BLaER1 treated with 17β-estradiol and CSF1 and Interleukin-3, amounts not matched to agents 10 nM and 100 nM (cell line): ENCODE data around the gene ZNF440.
"Not testable (repeated sequence)": the region's sequence is repeated elsewhere in the genome, so short reads cannot be mapped to it uniquely, and the experiment has no call there.

ENCODE experiments used
- H3K27ac ChIP-seq, 11 experiments: shearing (Covaris generic); formaldehyde crosslinking; 2 replicates each; pipeline ENCODE4 v1.8.1; 2022
- H3K27me3 ChIP-seq, 11 experiments: shearing (Covaris generic); formaldehyde crosslinking; 2 replicates each; pipeline ENCODE4 v1.8.1; 2022
- H3K36me3 ChIP-seq, 11 experiments: shearing (Covaris generic); formaldehyde crosslinking; 2 replicates each; pipeline ENCODE4 v1.8.1; 2022
- H3K4me1 ChIP-seq, 10 experiments: shearing (Covaris generic); formaldehyde crosslinking; 2 replicates each; pipeline ENCODE4 v1.8.1; 2022
- H3K4me2 ChIP-seq, 11 experiments: shearing (Covaris generic); formaldehyde crosslinking; 2 replicates each; pipeline ENCODE4 v1.8.1; 2022
- H3K4me3 ChIP-seq, 10 experiments: shearing (Covaris generic); formaldehyde crosslinking; 2 replicates each; pipeline ENCODE4 v1.8.1; 2022
- H3K9ac ChIP-seq, 11 experiments: shearing (Covaris generic); formaldehyde crosslinking; 2 replicates each; pipeline ENCODE4 v1.8.1; 2022
- H3K9me3 ChIP-seq, 11 experiments: shearing (Covaris generic); formaldehyde crosslinking; replicated peaks in 1 of 11; 2 replicates each; pipeline ENCODE4 v1.8.1; 2022
- H4K20me1 ChIP-seq, 11 experiments: shearing (Covaris generic); formaldehyde crosslinking; 2 replicates each; pipeline ENCODE4 v1.8.1; 2022
- Cebpa-rat ChIP-seq, 11 experiments: shearing (Covaris generic); IDR thresholded peaks; 2 replicates each; pipeline ENCODE4 v1.8.1; 2022

ZNF440 gene

DNA sequence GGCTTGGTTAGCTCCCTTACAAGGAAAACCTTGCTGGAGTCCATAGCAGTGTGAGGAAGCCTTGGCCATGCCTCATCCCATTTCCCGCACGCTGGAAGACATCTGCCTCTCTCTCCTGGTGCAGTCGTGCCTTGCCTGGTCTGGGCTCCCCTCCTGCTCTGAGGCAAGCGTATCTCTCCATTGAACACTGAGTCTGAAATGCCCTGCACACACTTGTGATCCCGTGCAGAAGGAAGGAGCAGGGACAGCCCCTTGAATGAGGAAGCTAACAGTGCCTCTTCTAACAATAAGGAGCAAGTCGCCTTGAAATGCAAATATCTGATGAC is 407 bp upstream of the ZNF440 start:
- Histone ChIP-seq H3K9ac (peak overlapping the region in 10 of 11 experiments; percentile 84 to 97 (median 90); a peak in 20 of 22 replicates), H3K4me3 (peak overlapping the region; percentile 80 to 95 (median 87)), H3K4me1 (peaks cover 12 to 19% (median 15%) of the 10 kb centered on the region in 10 experiments; a peak in 19 of 20 replicates), H3K27me3 (no peaks in the 10 kb centered on the region), H3K36me3 (peaks cover 14 to 51% (median 41%) of the 10 kb centered on the region in 11 experiments), H3K9me3 (peaks cover 47 to 68% (median 61%) of the 10 kb centered on the region in 11 experiments), H3K4me2 (peak overlapping the region; percentile 75 to 96 (median 85)), H3K27ac (peak overlapping the region in 9 of 11 experiments; percentile 28 to 93 (median 85); a peak in 12 of 22 replicates), H4K20me1 (no peaks in the 10 kb centered on the region)
- no peak for TF ChIP-seq Cebpa-rat (IDR thresholded peaks at IDR 0.05)

DNA sequence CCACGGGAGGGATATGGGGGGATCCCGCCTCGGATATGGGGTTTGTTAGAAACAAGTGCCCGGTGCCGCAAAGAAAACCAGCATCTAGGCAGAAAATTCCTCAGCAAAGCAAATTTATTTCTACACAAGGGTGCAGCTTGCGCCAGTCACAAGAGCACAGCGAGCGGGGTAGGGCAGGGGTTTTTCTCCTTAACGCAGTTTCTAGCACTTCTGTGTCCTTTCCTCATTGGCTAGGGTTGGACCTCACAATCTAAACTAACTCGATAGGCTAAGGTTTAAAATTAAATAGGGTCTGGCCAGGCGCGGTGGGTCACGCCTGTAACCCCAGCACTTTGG is 595 bp downstream of the ZNF440 start:
- peaks cover 17 to 51% (median 43%) of the 10 kb centered on the region in 11 experiments for H3K36me3 ChIP-seq
- H4K20me1 ChIP-seq: no peaks in the 10 kb centered on the region
- H3K27ac ChIP-seq: peak overlapping the region; percentile 76 to 93 (median 85)
- peaks cover 12 to 19% (median 15%) of the 10 kb centered on the region in 10 experiments; a peak in 19 of 20 replicates for H3K4me1 ChIP-seq
- H3K9ac ChIP-seq: peak overlapping the region; percentile 84 to 97 (median 91)
- H3K27me3 ChIP-seq: no peaks in the 10 kb centered on the region
- peaks cover 47 to 68% (median 61%) of the 10 kb centered on the region in 11 experiments for H3K9me3 ChIP-seq
- peak overlapping the region; percentile 75 to 96 (median 85) for H3K4me2 ChIP-seq
- peak overlapping the region; percentile 80 to 95 (median 87) for H3K4me3 ChIP-seq
- TF ChIP-seq Cebpa-rat (IDR thresholded peaks at IDR 0.05): no peak

DNA sequence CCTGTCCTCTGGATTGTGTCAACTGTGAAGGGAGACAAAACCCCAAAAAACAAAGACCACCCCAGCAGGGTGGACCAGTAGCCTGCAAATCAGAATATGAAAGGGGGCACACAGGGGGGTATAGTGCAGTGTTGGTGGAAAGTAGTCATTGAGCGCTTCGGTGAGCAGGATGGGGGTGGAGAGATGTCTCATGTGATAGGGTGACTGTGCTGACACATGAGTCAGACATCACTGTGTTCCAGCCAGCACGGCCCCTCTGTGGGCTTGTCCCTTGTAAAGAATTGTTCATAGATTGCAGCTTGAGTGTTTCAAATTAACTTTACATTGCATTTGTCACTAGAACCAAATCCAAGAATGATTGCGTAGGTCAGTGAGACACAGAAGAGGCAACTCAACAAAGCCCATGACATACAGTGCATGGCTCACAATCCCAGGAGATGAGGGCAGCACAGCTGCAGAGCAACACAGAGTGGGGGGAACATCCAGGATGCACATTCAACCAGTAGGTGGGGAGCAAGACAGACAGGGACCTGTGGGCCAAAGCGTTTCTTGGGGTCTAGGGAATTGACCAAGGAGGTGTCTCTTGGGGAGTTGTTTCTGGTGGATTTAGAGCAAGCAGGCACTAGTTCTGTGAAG is 7.5 kb downstream of the ZNF440 start:
- no peak for TF ChIP-seq Cebpa-rat (IDR thresholded peaks at IDR 0.05)
- Histone ChIP-seq H3K9ac (no peak overlapping the region), H3K27ac (no peak overlapping the region), H3K27me3 (no peaks in the 10 kb centered on the region), H3K9me3 (peaks cover 95 to 100% (median 97%) of the 10 kb centered on the region in 11 experiments), H3K4me1 (peaks cover 0 to 14% (median 0%) of the 10 kb centered on the region in 10 experiments; a peak in 2 of 20 replicates), H3K4me2 (no peak overlapping the region), H3K4me3 (no peak overlapping the region), H3K36me3 (peaks cover 71 to 100% (median 90%) of the 10 kb centered on the region in 11 experiments), H4K20me1 (no peaks in the 10 kb centered on the region)

DNA sequence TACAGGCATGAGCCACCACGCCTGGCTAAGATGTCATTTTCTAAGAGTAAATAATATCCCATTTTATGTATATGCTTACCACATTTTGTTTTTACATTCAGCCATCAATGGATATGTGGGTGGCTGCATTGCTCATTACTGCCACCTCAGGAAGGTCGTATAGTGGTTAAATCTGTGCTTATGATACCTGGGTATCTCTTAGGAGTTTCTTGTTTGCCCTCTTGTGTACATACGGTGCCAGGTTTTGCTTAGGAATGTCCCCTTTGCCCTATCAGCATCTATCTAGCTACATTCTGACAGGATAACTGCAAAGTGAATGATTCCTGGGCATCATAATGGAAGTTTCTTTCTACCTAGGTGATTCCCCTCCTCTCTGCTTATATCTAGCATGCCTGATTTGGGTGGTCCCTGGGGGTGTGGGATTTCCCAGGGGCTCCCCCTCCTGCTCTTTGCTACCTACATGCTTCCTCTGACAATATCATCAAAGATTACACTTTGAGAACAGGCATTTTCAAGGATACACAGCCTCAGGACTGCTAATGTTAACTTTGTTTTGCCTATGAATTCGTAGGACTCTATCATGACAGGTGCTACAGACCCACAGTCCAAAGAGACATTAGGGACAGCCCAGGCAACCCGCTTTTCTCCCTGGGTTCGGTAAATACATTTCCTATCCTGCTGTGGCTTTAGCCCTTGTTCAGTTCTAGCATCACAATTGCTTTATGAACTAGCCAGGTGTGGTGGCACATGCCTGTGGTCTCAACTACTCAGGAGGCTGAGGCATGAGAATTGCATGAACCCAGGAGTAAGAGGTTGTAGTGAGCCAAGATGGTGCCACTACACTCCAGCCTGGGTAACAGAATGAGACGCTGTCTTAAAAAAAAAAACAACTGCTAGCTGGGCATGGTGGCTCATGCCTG is 15.1 kb downstream of the ZNF440 start:
- peaks cover 99 to 100% (median 100%) of the 10 kb centered on the region in 11 experiments for H3K9me3 ChIP-seq
- H3K4me2 ChIP-seq, H3K4me1 ChIP-seq, H3K27me3 ChIP-seq, H4K20me1 ChIP-seq, H3K27ac ChIP-seq, H3K9ac ChIP-seq: not testable (repeated sequence)
- peaks cover 93 to 100% (median 99%) of the 10 kb centered on the region in 11 experiments for H3K36me3 ChIP-seq
- H3K4me3 ChIP-seq: peak overlapping the region in 2 of 10 experiments; percentile 16 to 31; a peak in 1 of 20 replicates

DNA sequence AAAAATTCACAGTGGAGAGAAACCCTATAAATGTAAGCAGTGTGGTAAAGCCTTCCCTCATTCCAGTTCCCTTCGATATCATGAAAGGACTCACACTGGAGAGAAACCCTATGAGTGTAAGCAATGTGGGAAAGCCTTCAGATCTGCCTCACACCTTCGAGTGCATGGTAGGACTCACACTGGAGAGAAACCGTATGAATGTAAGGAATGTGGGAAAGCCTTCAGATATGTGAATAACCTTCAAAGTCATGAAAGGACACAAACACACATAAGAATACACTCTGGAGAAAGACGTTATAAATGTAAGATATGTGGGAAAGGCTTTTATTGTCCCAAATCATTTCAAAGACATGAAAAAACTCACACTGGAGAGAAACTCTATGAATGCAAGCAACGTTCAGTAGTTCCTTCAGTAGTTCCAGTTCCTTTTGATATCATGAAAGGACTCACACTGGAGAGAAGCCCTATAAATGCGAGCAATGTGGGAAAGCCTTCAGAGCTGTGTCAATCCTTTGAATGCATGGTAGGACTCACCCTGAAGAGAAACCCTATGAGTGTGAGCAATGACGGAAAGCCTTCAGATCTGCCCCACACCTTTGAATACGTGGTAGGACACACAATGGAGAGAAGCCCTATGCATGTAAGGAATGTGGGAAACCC is 18.3 kb downstream of the ZNF440 start:
- Histone ChIP-seq H4K20me1 (no peaks in the 10 kb centered on the region), H3K9me3 (peaks cover 99 to 100% (median 100%) of the 10 kb centered on the region in 11 experiments), H3K36me3 (peaks cover 79 to 100% (median 91%) of the 10 kb centered on the region in 11 experiments)

DNA sequence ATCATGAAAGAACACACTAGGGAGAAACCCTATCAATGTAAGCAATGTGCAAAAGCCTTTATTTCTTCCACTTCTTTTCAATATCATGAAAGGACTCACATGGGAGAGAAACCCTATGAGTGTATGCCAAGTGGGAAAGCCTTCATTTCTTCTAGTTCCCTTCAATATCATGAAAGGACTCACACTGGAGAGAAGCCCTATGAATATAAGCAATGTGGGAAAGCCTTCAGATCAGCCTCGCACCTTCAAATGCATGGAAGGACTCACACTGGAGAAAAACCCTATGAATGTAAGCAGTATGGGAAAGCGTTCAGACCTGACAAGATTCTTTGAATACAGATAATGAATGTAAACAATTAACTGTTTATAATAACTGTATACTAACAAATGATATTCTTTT is 19.5 kb downstream of the ZNF440 start:
- Histone ChIP-seq H3K9me3 (peaks cover 92 to 100% (median 96%) of the 10 kb centered on the region in 11 experiments), H3K27me3 (no peaks in the 10 kb centered on the region), H3K9ac (no peak overlapping the region), H3K4me2 (no peak overlapping the region), H3K36me3 (peaks cover 67 to 90% (median 80%) of the 10 kb centered on the region in 11 experiments), H3K4me1 (no peaks in the 10 kb centered on the region), H3K4me3 (peak overlapping the region in 5 of 10 experiments; percentile 19 to 52 (median 36); a peak in 7 of 20 replicates), H3K27ac (no peak overlapping the region), H4K20me1 (no peaks in the 10 kb centered on the region)
- TF ChIP-seq Cebpa-rat (IDR thresholded peaks at IDR 0.05): no peak

More for the DNA sequence above, 18.3 kb downstream of the ZNF440 start:
- H3K4me2 ChIP-seq: no peak overlapping the region
- H3K9ac ChIP-seq: no peak overlapping the region
- no peaks in the 10 kb centered on the region for H3K4me1 ChIP-seq
- H3K4me3 ChIP-seq: peak overlapping the region in 9 of 10 experiments; percentile 0 to 53 (median 36); a peak in 12 of 20 replicates
- TF ChIP-seq Cebpa-rat (IDR thresholded peaks at IDR 0.05): no peak
- no peak overlapping the region for H3K27ac ChIP-seq
- H3K27me3 ChIP-seq: no peaks in the 10 kb centered on the region

DNA sequence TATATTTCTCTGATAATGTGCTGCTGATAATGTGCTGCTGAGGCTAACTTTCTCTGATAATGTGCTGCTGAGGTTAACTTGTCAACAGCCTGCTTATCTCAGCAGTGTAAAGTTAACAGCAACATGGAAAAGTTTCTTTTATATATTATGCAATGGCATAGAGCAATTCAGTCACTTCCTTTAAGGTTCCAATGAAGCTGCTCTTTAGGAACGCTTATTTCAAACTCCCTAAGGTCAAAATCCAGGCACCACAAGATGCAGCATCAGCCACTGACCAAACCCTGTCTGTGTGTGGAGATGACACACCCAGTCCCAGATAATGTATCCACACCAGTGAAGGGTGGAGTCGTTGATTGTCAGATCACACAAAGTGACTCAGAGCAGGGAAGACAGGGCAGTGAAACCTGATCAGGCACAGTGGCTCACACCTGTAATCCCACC is 21.6 kb downstream of the ZNF440 start:
- not testable (repeated sequence) for H4K20me1 ChIP-seq, H3K4me1 ChIP-seq, H3K27me3 ChIP-seq, H3K4me2 ChIP-seq, H3K27ac ChIP-seq, H3K9ac ChIP-seq, H3K4me3 ChIP-seq
- peaks cover 71 to 100% (median 77%) of the 10 kb centered on the region in 11 experiments for H3K9me3 ChIP-seq
- H3K36me3 ChIP-seq: peaks cover 46 to 69% (median 59%) of the 10 kb centered on the region in 11 experiments

DNA sequence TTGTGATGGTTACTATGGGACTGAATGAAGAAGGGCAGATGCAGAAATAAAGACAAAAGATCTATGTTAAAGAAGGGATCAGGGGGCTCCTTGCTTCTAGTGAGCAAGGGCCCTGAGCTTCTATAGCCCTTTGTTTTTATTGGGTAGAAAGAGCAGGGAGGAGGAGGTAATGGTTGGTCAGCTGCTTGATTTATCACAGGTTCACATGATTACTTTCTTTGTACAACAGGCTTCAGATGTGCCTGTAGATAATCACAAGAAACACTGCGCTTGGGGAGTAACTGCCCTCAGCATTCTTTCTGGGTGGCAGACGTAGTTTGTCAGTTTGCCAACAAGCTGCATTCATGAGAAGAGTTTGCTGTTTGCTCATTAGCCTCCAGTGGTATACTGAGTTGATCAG is 29.6 kb downstream of the ZNF440 start:
- H3K4me1 ChIP-seq: peaks cover 7 to 9% (median 8%) of the 10 kb centered on the region in 10 experiments; a peak in 19 of 20 replicates
- TF ChIP-seq Cebpa-rat (IDR thresholded peaks at IDR 0.05): no peak

DNA sequence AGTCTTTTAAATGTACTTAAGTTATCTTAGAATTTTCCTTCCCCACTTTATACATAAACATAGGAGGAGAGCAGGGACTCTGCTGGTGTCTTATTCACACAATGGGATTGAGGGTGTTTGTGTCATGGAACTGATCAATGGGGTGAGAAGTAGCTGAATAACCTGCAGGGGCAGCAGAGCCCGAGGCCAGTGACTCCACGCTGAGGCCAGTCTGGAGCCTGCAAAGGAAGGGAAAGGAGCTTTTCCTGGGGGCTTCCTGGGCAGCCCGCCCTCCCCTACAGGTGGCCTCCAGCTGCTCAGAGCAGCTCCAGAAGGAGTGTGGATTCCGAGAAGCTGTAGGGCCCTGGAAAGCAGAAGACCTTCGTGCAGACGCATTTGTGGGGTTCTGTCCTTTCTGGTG is 33.5 kb downstream of the ZNF440 start:
- H3K27me3 ChIP-seq, H3K4me3 ChIP-seq, H4K20me1 ChIP-seq, H3K27ac ChIP-seq, H3K9ac ChIP-seq: not testable (repeated sequence)
- peaks cover 16 to 26% (median 23%) of the 10 kb centered on the region in 11 experiments for H3K36me3 ChIP-seq
- peak overlapping the region in 8 of 11 experiments; percentile 73 to 88 (median 85); a peak in 13 of 22 replicates for H3K4me2 ChIP-seq
- H3K4me1 ChIP-seq: peaks cover 23 to 28% (median 25%) of the 10 kb centered on the region in 10 experiments
- peaks cover 22 to 39% (median 23%) of the 10 kb centered on the region in 11 experiments for H3K9me3 ChIP-seq

More for the DNA sequence above, 29.6 kb downstream of the ZNF440 start:
- H3K27me3 ChIP-seq: no peaks in the 10 kb centered on the region
- H3K4me3 ChIP-seq: no peak overlapping the region
- no peaks in the 10 kb centered on the region for H3K36me3 ChIP-seq
- H3K4me2 ChIP-seq: no peak overlapping the region
- peaks cover 0 to 46% (median 4%) of the 10 kb centered on the region in 11 experiments; a peak in 8 of 22 replicates for H3K9me3 ChIP-seq
- H3K9ac ChIP-seq: no peak overlapping the region
- H3K27ac ChIP-seq: no peak overlapping the region
- H4K20me1 ChIP-seq: no peaks in the 10 kb centered on the region; a peak in 1 of 22 replicates
